Measurements from ENCODE around the gene RRP15. TPM values are rescaled to one million over a fixed set of nuclear protein-coding genes. Genes with fewer than 3 reads are reported as not detected.

Gene RRP15
- total RNA-seq, 4 donors from 2014 or later = 1.2 to 3.8 (median 2.0) TPM

- no peaks in the 10 kb centered on the region for H3K4me1 ChIP-seq
- in situ Hi-C loops (cut with MboI; ENCODE audit: low pct_ligation_motif_present in 1 of 4, low pct_unique_long_range_greater_than_20kb in 1 of 4, low sequenced_read_pairs in 3 of 4) = loop anchor here (25.0 kb wide), 5 partner anchors 184 to 1484 kb away; no protein-coding TSS in a partner anchor
- H3K36me3 ChIP-seq = no peaks in the 10 kb centered on the region
- no peak for TF ChIP-seq EP300 (IDR thresholded peaks at IDR 0.05; ENCODE audit: low read depth)
- TF ChIP-seq CTCF (IDR thresholded peaks at IDR 0.05) = no peak
- TF ChIP-seq POLR2A (IDR thresholded peaks at IDR 0.05) = no peak
- TF ChIP-seq POLR2AphosphoS5 (IDR thresholded peaks at IDR 0.05) = no peak
- no peak overlapping the region for H3K4me3 ChIP-seq
- no peaks in the 10 kb centered on the region for H3K27me3 ChIP-seq
- WGBS, 2 donors (ENCODE audit: low coverage in 1 of 2) = 67 to 92% methylated on average over 3 of the region's 3 CpGs
- no peak overlapping the region for H3K27ac ChIP-seq
- no peak for DNase-seq
- intact Hi-C loops (cut with DNase I; ENCODE audit: low total_unique reads) = no loop called here
- no peaks in the 10 kb centered on the region for H3K9me3 ChIP-seq
Observed at GRCh38 chr1:218328769-218329168, 43.7 kb downstream of the RRP15 start.

- in situ Hi-C loops (cut with MboI; ENCODE audit: low pct_ligation_motif_present in 1 of 4, low pct_unique_long_range_greater_than_20kb in 1 of 4, low sequenced_read_pairs in 3 of 4) = loop anchor here (25.0 kb wide), 5 partner anchors 182 to 1482 kb away; no protein-coding TSS in a partner anchor
Observed at GRCh38 chr1:218330043-218330623, 45.0 kb downstream of the RRP15 start.

GRCh38 chr1:218332416-218332815 is 47.3 kb downstream of the RRP15 start:
- intact Hi-C loops (cut with DNase I; ENCODE audit: low total_unique reads) = no loop called here
- in situ Hi-C loops (cut with MboI; ENCODE audit: low pct_ligation_motif_present in 1 of 4, low pct_unique_long_range_greater_than_20kb in 1 of 4, low sequenced_read_pairs in 3 of 4) = loop anchor here (25.0 kb wide), 5 partner anchors 180 to 1480 kb away; no protein-coding TSS in a partner anchor
- TF ChIP-seq POLR2A (IDR thresholded peaks at IDR 0.05) (no peak), EP300 (IDR thresholded peaks at IDR 0.05; ENCODE audit: low read depth) (no peak), CTCF (IDR thresholded peaks at IDR 0.05) (no peak), POLR2AphosphoS5 (IDR thresholded peaks at IDR 0.05) (no peak)
- peaks cover 0 to 6% (median 0%) of the 10 kb centered on the region in 4 donors for H3K4me1 ChIP-seq
- no peaks in the 10 kb centered on the region for H3K36me3 ChIP-seq
- H3K27ac ChIP-seq = no peak overlapping the region
- DNase-seq = no peak
- no peaks in the 10 kb centered on the region for H3K27me3 ChIP-seq
- no peaks in the 10 kb centered on the region for H3K9me3 ChIP-seq
- H3K4me3 ChIP-seq = no peak overlapping the region

More at GRCh38 chr1:218330043-218330623, 45.0 kb downstream of the RRP15 start:
- no peak overlapping the region for H3K27ac ChIP-seq
- TF ChIP-seq CTCF (IDR thresholded peaks at IDR 0.05) (peak; percentile 47 to 58 (median 57)), POLR2A (IDR thresholded peaks at IDR 0.05) (no peak)
- DNase-seq = no peak
- intact Hi-C loops (cut with DNase I; ENCODE audit: low total_unique reads) = no loop called here
- 25 to 27% methylated on average over 4 of the region's 4 CpGs for WGBS, 2 donors (ENCODE audit: low coverage in 1 of 2)
- H3K36me3 ChIP-seq = no peaks in the 10 kb centered on the region
- H3K27me3 ChIP-seq = no peaks in the 10 kb centered on the region
- H3K9me3 ChIP-seq = no peaks in the 10 kb centered on the region
- H3K4me1 ChIP-seq = no peaks in the 10 kb centered on the region
- H3K4me3 ChIP-seq = no peak overlapping the region

DNA sequence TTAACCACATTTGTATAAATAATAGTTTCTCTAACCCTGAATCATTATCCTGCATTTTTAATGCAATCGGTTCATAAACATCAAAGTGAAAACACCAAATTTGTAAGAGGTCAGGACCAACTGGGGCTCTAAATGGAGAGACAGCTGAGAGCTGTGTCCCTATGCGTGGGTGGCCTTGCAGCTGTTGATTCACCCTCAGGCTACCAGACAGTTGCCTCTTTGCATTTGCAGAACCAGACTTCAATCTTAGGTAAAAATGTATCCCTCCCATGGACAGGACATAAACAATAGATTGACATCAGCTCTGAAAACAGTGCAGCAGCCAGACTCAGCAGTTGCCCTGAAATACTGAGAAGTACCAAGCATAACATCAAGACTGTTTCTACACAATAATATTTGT is 51.2 kb downstream of the RRP15 start:
- intact Hi-C loops (cut with DNase I; ENCODE audit: low total_unique reads) (no loop called here), in situ Hi-C loops (cut with MboI; ENCODE audit: low pct_ligation_motif_present in 1 of 4, low pct_unique_long_range_greater_than_20kb in 1 of 4, low sequenced_read_pairs in 3 of 4) (loop anchor here (25.0 kb wide), 5 partner anchors 176 to 1476 kb away; no protein-coding TSS in a partner anchor)
- DNase-seq = no peak
- Histone ChIP-seq H3K36me3 (no peaks in the 10 kb centered on the region), H3K4me3 (no peak overlapping the region), H3K27me3 (no peaks in the 10 kb centered on the region), H3K9me3 (no peaks in the 10 kb centered on the region), H3K4me1 (peaks cover 0 to 6% (median 0%) of the 10 kb centered on the region in 4 donors), H3K27ac (no peak overlapping the region)
- whole genome bisulfite sequencing, 2 donors (ENCODE audit: low coverage in 1 of 2) = 75 to 77% methylated on average over 1 to 2 of the region's 2 CpGs
- TF ChIP-seq POLR2A (IDR thresholded peaks at IDR 0.05) (no peak), POLR2AphosphoS5 (IDR thresholded peaks at IDR 0.05) (no peak), EP300 (IDR thresholded peaks at IDR 0.05; ENCODE audit: low read depth) (no peak), CTCF (IDR thresholded peaks at IDR 0.05) (no peak)

All from transverse colon (tissue), 4 donors.